Astrocyte (in vitro differentiated cells and primary cell): ENCODE results near the gene GAS6. TPM values are rescaled to one million over a fixed set of nuclear protein-coding genes. Genes with fewer than 3 reads are reported as not detected.

ENCODE experiments used
- DNase-seq: peaks from one replicate; pipeline ENCODE4 v3.0.0-alpha.2; 2010; ENCODE audit warnings: low read depth
- FAIRE-seq: peaks from 2 replicates; lab custom pipeline; 2011; peaks lifted over from hg19 to GRCh38; lab: Jason Lieb, UNC
- H2AFZ ChIP-seq: 2 replicates; pipeline ENCODE4 v1.6.0; 2012; ENCODE audit warnings: low read depth, low read length, inconsistent platforms
- H3K27ac ChIP-seq: 2 replicates; pipeline ENCODE4 v1.5.1; 2011; ENCODE audit warnings: low read depth, low read length, inconsistent platforms
- H3K27me3 ChIP-seq: 2 replicates; pipeline ENCODE4 v1.6.0; 2011; ENCODE audit warnings: low read length, inconsistent platforms; ENCODE audit not compliant: insufficient read depth
- H3K36me3 ChIP-seq: 2 replicates; pipeline ENCODE4 v1.5.1; 2011; ENCODE audit warnings: low read length, inconsistent platforms; ENCODE audit not compliant: insufficient read depth
- H3K4me1 ChIP-seq: 2 replicates; pipeline ENCODE4 v1.5.1; 2011; ENCODE audit warnings: low read length, inconsistent platforms; ENCODE audit not compliant: insufficient read depth
- H3K4me2 ChIP-seq: 2 replicates; pipeline ENCODE4 v1.6.0; 2012; ENCODE audit warnings: low read length, inconsistent platforms
- H3K4me3 ChIP-seq: 2 replicates; pipeline ENCODE4 v1.5.1; 2011; ENCODE audit warnings: low read depth, mild to moderate bottlenecking, low read length, inconsistent platforms; ENCODE audit not compliant: insufficient read depth
- H3K79me2 ChIP-seq: 2 replicates; pipeline ENCODE4 v1.6.0; 2012; ENCODE audit warnings: mild to moderate bottlenecking, low read length, inconsistent platforms; ENCODE audit not compliant: insufficient read depth
- H3K9ac ChIP-seq: 2 replicates; pipeline ENCODE4 v1.6.0; 2012; ENCODE audit warnings: mild to moderate bottlenecking, low read length, inconsistent platforms
- H3K9me3 ChIP-seq: 2 replicates; pipeline ENCODE4 v1.5.1; 2012; ENCODE audit warnings: low read depth, mild to moderate bottlenecking, low read length, inconsistent platforms; ENCODE audit not compliant: insufficient read depth
- H4K20me1 ChIP-seq: 2 replicates; pipeline ENCODE4 v1.6.0; 2012; ENCODE audit warnings: low read length, inconsistent platforms; ENCODE audit not compliant: insufficient read depth
- H3K27ac Mint-ChIP-seq: one replicate; pipeline ENCODE4 v1.8.0; 2021; ENCODE audit warnings: mild to moderate bottlenecking, mixed read lengths; ENCODE audit not compliant: unreplicated experiment
- H3K27me3 Mint-ChIP-seq: one replicate; pipeline ENCODE4 v1.8.0; 2021; ENCODE audit warnings: low read depth, mixed read lengths; ENCODE audit not compliant: unreplicated experiment
- H3K36me3 Mint-ChIP-seq: one replicate; pipeline ENCODE4 v1.8.0; 2021; ENCODE audit warnings: low read depth, mixed read lengths; ENCODE audit not compliant: unreplicated experiment
- H3K4me1 Mint-ChIP-seq: one replicate; pipeline ENCODE4 v1.8.0; 2021; ENCODE audit warnings: low read depth, mixed read lengths; ENCODE audit not compliant: unreplicated experiment
- H3K4me3 Mint-ChIP-seq: one replicate; pipeline ENCODE4 v1.8.0; 2021; ENCODE audit warnings: mild to moderate bottlenecking, moderate library complexity, mixed read lengths; ENCODE audit not compliant: unreplicated experiment
- H3K9me3 Mint-ChIP-seq: one replicate; pipeline ENCODE4 v1.8.0; 2021; ENCODE audit warnings: mild to moderate bottlenecking, mixed read lengths; ENCODE audit not compliant: unreplicated experiment
- EZH2 ChIP-seq: IDR thresholded peaks from 2 replicates; pipeline ENCODE4 v1.6.1; 2012; ENCODE audit warnings: mild to moderate bottlenecking, low read length, inconsistent platforms; ENCODE audit not compliant: insufficient read depth
- total RNA-seq: library from RNA; stranded (reverse); gene quantifications from 2 replicates; pipeline ENCODE4 v1.2.1, GENCODE V29; 2021
- TF ChIP-seq, protein P1 (sequence below): IDR thresholded peaks from 2 replicates; pipeline ENCODE4 v1.5.1; 2011; ENCODE audit warnings: low read depth, mild to moderate bottlenecking, inconsistent platforms, low read length, moderate library complexity; ENCODE audit not compliant: insufficient read depth

The GAS6 gene
- total RNA-seq, 1 donor from 2014 or later = 287 TPM

DNA sequence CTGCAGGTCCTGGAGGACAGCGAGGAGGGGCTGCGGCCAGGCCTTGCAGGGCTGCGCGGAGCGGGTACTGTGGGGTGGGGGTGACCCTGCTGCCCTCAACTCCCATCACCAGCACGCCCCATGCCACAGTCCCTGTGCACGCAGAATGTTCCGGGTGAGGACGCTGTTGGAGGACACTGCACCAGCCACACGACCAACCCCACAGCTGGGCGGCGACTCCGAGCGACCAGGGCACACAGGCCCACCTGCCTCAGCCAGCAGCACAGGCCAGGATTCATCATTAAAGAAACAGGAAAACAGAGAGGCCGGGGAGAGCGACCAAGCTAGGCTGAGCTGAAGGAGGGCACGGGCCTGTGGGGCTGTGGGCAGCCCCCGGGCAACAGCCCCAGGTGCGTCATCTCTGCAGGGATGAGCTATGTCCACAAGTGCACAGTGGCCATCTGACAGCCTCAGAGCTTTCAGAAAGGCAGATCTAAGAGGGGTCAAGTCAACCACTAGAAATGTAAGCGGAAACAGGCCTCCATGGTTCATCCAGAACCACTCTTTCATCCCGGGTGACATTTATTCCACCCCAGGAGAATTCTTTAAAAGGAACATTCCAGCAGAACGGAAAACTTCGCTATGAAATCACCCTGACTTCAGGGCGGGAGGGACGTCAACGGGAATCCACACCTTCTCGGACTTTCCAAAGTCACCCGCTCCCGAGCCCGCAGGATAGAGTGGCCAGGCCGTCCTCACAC lies 1.5 kb downstream of the GAS6 start:
- Histone ChIP-seq H4K20me1 (peaks cover 54% of the 10 kb centered on the region), H3K9me3 (no peaks in the 10 kb centered on the region), H2AFZ (peak overlapping the region; percentile 55), H3K27ac (peak overlapping the region; percentile 16), H3K9ac (peak overlapping the region; percentile 78), H3K4me2 (peak overlapping the region; percentile 90), H3K4me1 (peaks cover 32% of the 10 kb centered on the region), H3K27me3 (no peaks in the 10 kb centered on the region), H3K4me3 (peak overlapping the region; percentile 85), H3K36me3 (peaks cover 18% of the 10 kb centered on the region), H3K79me2 (peaks cover 69% of the 10 kb centered on the region)
- Mint-ChIP-seq H3K27me3 (no peaks in the 10 kb centered on the region), H3K4me1 (peaks cover 36% of the 10 kb centered on the region), H3K4me3 (peak overlapping the region; percentile 96), H3K36me3 (peaks cover 12% of the 10 kb centered on the region), H3K9me3 (no peaks in the 10 kb centered on the region), H3K27ac (peak overlapping the region; percentile 84)
- no peak for FAIRE-seq
- TF ChIP-seq, protein P1, sequence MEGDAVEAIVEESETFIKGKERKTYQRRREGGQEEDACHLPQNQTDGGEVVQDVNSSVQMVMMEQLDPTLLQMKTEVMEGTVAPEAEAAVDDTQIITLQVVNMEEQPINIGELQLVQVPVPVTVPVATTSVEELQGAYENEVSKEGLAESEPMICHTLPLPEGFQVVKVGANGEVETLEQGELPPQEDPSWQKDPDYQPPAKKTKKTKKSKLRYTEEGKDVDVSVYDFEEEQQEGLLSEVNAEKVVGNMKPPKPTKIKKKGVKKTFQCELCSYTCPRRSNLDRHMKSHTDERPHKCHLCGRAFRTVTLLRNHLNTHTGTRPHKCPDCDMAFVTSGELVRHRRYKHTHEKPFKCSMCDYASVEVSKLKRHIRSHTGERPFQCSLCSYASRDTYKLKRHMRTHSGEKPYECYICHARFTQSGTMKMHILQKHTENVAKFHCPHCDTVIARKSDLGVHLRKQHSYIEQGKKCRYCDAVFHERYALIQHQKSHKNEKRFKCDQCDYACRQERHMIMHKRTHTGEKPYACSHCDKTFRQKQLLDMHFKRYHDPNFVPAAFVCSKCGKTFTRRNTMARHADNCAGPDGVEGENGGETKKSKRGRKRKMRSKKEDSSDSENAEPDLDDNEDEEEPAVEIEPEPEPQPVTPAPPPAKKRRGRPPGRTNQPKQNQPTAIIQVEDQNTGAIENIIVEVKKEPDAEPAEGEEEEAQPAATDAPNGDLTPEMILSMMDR = no peak
- no peak for TF ChIP-seq EZH2
- peak; percentile 36 for DNase-seq

DNA sequence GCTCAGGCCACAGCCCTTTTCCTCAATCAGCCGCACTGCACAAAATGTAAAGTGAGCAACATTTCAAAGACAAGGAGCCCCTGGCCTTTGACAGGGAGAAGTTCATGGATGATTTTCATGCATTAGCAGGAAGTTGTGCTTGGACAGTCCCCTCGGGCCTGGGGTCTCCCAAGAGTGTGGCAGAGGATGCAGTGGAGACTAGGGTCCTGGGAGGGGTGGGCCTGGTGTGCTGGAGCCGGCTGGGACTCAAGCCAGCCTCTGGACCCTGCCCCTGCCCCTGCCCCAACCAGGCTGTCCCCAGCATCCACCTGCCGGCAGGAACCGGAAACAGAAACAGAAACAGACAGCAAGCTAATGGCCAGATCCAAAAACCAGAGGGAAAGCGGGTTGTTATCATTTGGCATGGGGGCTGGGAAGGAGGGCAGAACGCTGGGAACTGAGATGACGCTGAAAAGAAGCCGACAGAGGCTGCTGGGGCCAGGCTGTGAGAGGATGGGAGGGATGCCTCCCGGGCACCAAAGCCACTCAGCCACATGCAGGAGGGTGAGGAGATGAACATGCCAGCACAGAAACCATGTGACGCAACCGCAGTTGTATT lies 2.3 kb downstream of the GAS6 start:
- H4K20me1 ChIP-seq = peaks cover 60% of the 10 kb centered on the region
- no peaks in the 10 kb centered on the region for H3K9me3 Mint-ChIP-seq
- DNase-seq (no peak), FAIRE-seq (no peak)
- peak overlapping the region; percentile 96 for H3K4me3 Mint-ChIP-seq
- H3K27ac ChIP-seq = no peak overlapping the region
- H3K4me1 Mint-ChIP-seq = peaks cover 41% of the 10 kb centered on the region
- no peak overlapping the region for H3K9ac ChIP-seq
- no peaks in the 10 kb centered on the region for H3K27me3 ChIP-seq
- H3K4me1 ChIP-seq = peaks cover 37% of the 10 kb centered on the region
- peaks cover 12% of the 10 kb centered on the region for H3K36me3 Mint-ChIP-seq
- H3K27me3 Mint-ChIP-seq = no peaks in the 10 kb centered on the region
- TF ChIP-seq, protein P1 = no peak
- TF ChIP-seq EZH2 = no peak
- H3K9me3 ChIP-seq = no peaks in the 10 kb centered on the region
- peaks cover 18% of the 10 kb centered on the region for H3K36me3 ChIP-seq
- H3K79me2 ChIP-seq = peaks cover 77% of the 10 kb centered on the region
- H2AFZ ChIP-seq = no peak overlapping the region
- H3K4me3 ChIP-seq = no peak overlapping the region
- peak overlapping the region; percentile 90 for H3K4me2 ChIP-seq
- peak overlapping the region; percentile 47 for H3K27ac Mint-ChIP-seq
